Measurements from ENCODE around the gene CFC1.
"Not testable (repeated sequence)": the region's sequence is repeated elsewhere in the genome, so short reads cannot be mapped to it uniquely, and the experiment has no call there.

Gene CFC1

GRCh38 chr2:130599393-130599792, at the start of gene CFC1:
CFC1 (minus strand) TSS chr2:130599575; CDS start chr2:130599287, 288 bp downstream.
- not testable (repeated sequence) for DNase-seq; H3K36me3 ChIP-seq; H3K9me3 ChIP-seq (ENCODE audit: severe bottlenecking); H3K4me3 ChIP-seq (ENCODE audit: low read depth, low read length); H3K27ac ChIP-seq; H3K27me3 ChIP-seq (ENCODE audit: insufficient read depth, low read depth, severe bottlenecking)

- not testable (repeated sequence) for DNase-seq; H3K9me3 ChIP-seq (ENCODE audit: severe bottlenecking); H3K4me3 ChIP-seq (ENCODE audit: low read depth, low read length); H3K27me3 ChIP-seq (ENCODE audit: insufficient read depth, low read depth, severe bottlenecking); H3K36me3 ChIP-seq; H3K27ac ChIP-seq
These were observed 42.3 kb upstream of the CFC1 start for GRCh38 chr2:130641688-130642087.

- not testable (repeated sequence) for H3K36me3 ChIP-seq; DNase-seq; H3K27ac ChIP-seq; H3K9me3 ChIP-seq (ENCODE audit: severe bottlenecking); H3K4me3 ChIP-seq (ENCODE audit: low read depth, low read length); H3K27me3 ChIP-seq (ENCODE audit: insufficient read depth, low read depth, severe bottlenecking)
These were observed 39.6 kb upstream of the CFC1 start for GRCh38 chr2:130638973-130639372.

- H3K27ac ChIP-seq; H3K36me3 ChIP-seq; H3K9me3 ChIP-seq (ENCODE audit: severe bottlenecking); H3K27me3 ChIP-seq (ENCODE audit: insufficient read depth, low read depth, severe bottlenecking); H3K4me3 ChIP-seq (ENCODE audit: low read depth, low read length); DNase-seq: not testable (repeated sequence)
These were observed 29.6 kb upstream of the CFC1 start for GRCh38 chr2:130628784-130629475.

- not testable (repeated sequence) for H3K36me3 ChIP-seq; H3K4me3 ChIP-seq (ENCODE audit: low read depth, low read length); H3K27ac ChIP-seq; DNase-seq; H3K9me3 ChIP-seq (ENCODE audit: severe bottlenecking); H3K27me3 ChIP-seq (ENCODE audit: insufficient read depth, low read depth, severe bottlenecking)
These were observed 11.8 kb upstream of the CFC1 start, which contains the start of gene POTEJ for GRCh38 chr2:130611140-130611539. POTEJ (plus strand) TSS chr2:130611440; CDS start chr2:130611533, 93 bp downstream.

GRCh38 chr2:130610486-130610885, 11.1 kb upstream of the CFC1 start:
- H3K4me3 ChIP-seq (ENCODE audit: low read depth, low read length); H3K9me3 ChIP-seq (ENCODE audit: severe bottlenecking); H3K27ac ChIP-seq; H3K27me3 ChIP-seq (ENCODE audit: insufficient read depth, low read depth, severe bottlenecking); H3K36me3 ChIP-seq; DNase-seq: not testable (repeated sequence)

GRCh38 chr2:130609002-130609920, 9.9 kb upstream of the CFC1 start:
- not testable (repeated sequence) for H3K4me3 ChIP-seq (ENCODE audit: low read depth, low read length); H3K27ac ChIP-seq; H3K9me3 ChIP-seq (ENCODE audit: severe bottlenecking); DNase-seq; H3K36me3 ChIP-seq; H3K27me3 ChIP-seq (ENCODE audit: insufficient read depth, low read depth, severe bottlenecking)

- DNase-seq; H3K36me3 ChIP-seq; H3K27me3 ChIP-seq (ENCODE audit: insufficient read depth, low read depth, severe bottlenecking); H3K27ac ChIP-seq; H3K4me3 ChIP-seq (ENCODE audit: low read depth, low read length); H3K9me3 ChIP-seq (ENCODE audit: severe bottlenecking): not testable (repeated sequence)
These were observed 9.1 kb upstream of the CFC1 start for GRCh38 chr2:130608276-130609001.

GRCh38 chr2:130601648-130602302, 2.4 kb upstream of the CFC1 start:
- not testable (repeated sequence) for H3K4me3 ChIP-seq (ENCODE audit: low read depth, low read length); H3K27me3 ChIP-seq (ENCODE audit: insufficient read depth, low read depth, severe bottlenecking)

GRCh38 chr2:130599926-130600325, 551 bp upstream of the CFC1 start:
- H3K9me3 ChIP-seq (ENCODE audit: severe bottlenecking); H3K27me3 ChIP-seq (ENCODE audit: insufficient read depth, low read depth, severe bottlenecking); H3K4me3 ChIP-seq (ENCODE audit: low read depth, low read length); DNase-seq; H3K36me3 ChIP-seq; H3K27ac ChIP-seq: not testable (repeated sequence)

More at GRCh38 chr2:130601648-130602302, 2.4 kb upstream of the CFC1 start:
- not testable (repeated sequence) for H3K9me3 ChIP-seq (ENCODE audit: severe bottlenecking); H3K27ac ChIP-seq; H3K36me3 ChIP-seq; DNase-seq

GRCh38 chr2:130598463-130598862, 912 bp downstream of the CFC1 start:
- H3K27me3 ChIP-seq (ENCODE audit: insufficient read depth, low read depth, severe bottlenecking); H3K4me3 ChIP-seq (ENCODE audit: low read depth, low read length); DNase-seq; H3K27ac ChIP-seq; H3K36me3 ChIP-seq; H3K9me3 ChIP-seq (ENCODE audit: severe bottlenecking): not testable (repeated sequence)

GRCh38 chr2:130597994-130598393, 1.4 kb downstream of the CFC1 start:
- not testable (repeated sequence) for H3K27me3 ChIP-seq (ENCODE audit: insufficient read depth, low read depth, severe bottlenecking); H3K27ac ChIP-seq; H3K4me3 ChIP-seq (ENCODE audit: low read depth, low read length); H3K36me3 ChIP-seq; DNase-seq; H3K9me3 ChIP-seq (ENCODE audit: severe bottlenecking)

GRCh38 chr2:130596757-130597156, 2.6 kb downstream of the CFC1 start:
- H3K27ac ChIP-seq; H3K27me3 ChIP-seq (ENCODE audit: insufficient read depth, low read depth, severe bottlenecking); H3K9me3 ChIP-seq (ENCODE audit: severe bottlenecking); H3K36me3 ChIP-seq; H3K4me3 ChIP-seq (ENCODE audit: low read depth, low read length): not testable (repeated sequence)
- DNase-seq: peak; percentile 20

- not testable (repeated sequence) for H3K27ac ChIP-seq; DNase-seq; H3K4me3 ChIP-seq (ENCODE audit: low read depth, low read length); H3K36me3 ChIP-seq; H3K9me3 ChIP-seq (ENCODE audit: severe bottlenecking); H3K27me3 ChIP-seq (ENCODE audit: insufficient read depth, low read depth, severe bottlenecking)
These were observed 5.4 kb downstream of the CFC1 start for GRCh38 chr2:130594011-130594410.
